ENCODE measurements around the gene DAB1. TPM values are rescaled to one million over a fixed set of nuclear protein-coding genes. Genes with fewer than 3 reads are reported as not detected.

DAB1 gene
- total RNA-seq, 1 donor from 2014 or later, result 19.1 TPM

DNA sequence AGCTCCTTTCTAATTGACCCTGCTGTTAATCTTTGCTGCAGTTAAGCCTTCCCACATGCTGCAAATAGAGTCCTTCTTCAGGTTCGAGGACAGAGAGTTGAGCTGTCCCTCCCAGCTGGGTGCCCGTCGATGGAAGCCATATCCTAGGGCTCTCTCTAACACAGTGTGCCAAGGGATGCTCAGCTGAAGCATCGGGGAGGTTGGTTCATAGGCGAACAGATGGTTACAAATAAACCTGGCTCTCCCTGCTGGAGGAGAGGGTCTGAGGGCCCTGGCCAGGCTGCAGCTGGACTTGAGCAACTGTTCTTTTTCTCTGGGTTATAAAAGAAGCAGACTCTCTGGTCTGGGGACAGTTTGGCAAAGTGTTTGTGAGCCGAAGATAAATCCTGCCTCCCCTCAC is 337.7 kb downstream of the DAB1 start:
- H3K36me3 Mint-ChIP-seq (ENCODE audit: low read depth, unreplicated experiment), result no peaks in the 10 kb centered on the region
- H3K4me3 Mint-ChIP-seq (ENCODE audit: unreplicated experiment), result no peak overlapping the region
- DNase-seq (ENCODE audit: low spot score), result no peak
- no peaks in the 10 kb centered on the region for H3K4me1 Mint-ChIP-seq (ENCODE audit: unreplicated experiment)
- TF ChIP-seq, protein P1, sequence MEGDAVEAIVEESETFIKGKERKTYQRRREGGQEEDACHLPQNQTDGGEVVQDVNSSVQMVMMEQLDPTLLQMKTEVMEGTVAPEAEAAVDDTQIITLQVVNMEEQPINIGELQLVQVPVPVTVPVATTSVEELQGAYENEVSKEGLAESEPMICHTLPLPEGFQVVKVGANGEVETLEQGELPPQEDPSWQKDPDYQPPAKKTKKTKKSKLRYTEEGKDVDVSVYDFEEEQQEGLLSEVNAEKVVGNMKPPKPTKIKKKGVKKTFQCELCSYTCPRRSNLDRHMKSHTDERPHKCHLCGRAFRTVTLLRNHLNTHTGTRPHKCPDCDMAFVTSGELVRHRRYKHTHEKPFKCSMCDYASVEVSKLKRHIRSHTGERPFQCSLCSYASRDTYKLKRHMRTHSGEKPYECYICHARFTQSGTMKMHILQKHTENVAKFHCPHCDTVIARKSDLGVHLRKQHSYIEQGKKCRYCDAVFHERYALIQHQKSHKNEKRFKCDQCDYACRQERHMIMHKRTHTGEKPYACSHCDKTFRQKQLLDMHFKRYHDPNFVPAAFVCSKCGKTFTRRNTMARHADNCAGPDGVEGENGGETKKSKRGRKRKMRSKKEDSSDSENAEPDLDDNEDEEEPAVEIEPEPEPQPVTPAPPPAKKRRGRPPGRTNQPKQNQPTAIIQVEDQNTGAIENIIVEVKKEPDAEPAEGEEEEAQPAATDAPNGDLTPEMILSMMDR (IDR thresholded peaks at IDR 0.05; ENCODE audit: unreplicated experiment), result no peak
- no peak overlapping the region for H3K27ac Mint-ChIP-seq (ENCODE audit: unreplicated experiment)
- H3K9me3 Mint-ChIP-seq (ENCODE audit: unreplicated experiment), result no peaks in the 10 kb centered on the region
- H3K27me3 Mint-ChIP-seq (ENCODE audit: unreplicated experiment), result peaks cover 3% of the 10 kb centered on the region

DNA sequence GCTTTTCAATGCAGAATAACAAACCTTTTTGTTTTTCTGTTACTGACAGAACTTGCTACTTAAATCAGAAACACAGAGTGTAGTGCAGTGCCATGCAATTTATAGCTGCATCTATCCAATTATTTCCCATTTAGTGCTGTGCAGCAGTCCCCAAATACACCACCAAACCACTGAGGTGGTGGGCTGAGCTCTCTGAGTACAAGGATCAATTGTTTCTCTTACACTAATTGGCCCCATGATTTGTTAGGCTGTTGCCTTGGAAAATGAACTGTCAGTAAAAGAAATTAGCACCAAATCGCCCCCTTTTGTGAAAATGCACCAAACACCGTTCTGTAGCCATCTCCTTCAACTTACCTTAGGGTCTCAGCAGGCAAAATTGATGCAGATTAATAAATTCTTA is 339.2 kb downstream of the DAB1 start:
- H3K4me1 Mint-ChIP-seq (ENCODE audit: unreplicated experiment), result peaks cover under 1% of the 10 kb centered on the region

DNA sequence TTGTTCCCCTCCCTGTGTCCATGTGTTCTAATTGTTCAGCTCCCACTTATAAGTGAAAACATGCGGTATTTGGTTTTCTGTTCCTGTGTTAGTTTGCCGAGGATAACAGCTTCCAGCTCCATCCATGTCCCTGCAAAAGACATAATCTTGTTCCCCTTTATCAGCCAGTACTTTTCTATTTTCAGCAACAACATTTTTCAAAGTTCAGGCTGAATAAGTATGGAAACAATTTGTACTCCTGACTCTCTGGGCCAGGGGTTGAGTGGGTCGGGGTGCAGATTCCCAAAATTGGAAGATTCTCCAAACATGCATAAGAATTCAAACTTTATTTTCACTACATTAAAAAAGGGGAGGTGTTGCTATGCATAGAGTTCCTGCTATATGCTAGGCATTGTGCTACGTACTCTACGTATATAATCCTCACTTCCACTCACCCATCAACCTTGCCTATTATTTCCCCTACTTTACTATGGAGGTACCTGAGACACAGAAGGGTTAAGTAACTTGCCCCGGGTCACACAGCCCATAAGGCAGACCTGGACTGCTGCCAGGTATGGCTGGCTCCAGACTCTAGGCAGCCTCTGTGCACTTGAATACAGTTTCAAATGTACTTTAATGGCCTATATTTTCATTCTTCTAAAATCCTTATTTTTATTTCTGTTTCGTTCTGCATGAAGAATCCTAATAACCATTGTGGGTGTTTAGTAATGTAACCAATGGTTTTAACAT is 341.0 kb downstream of the DAB1 start:
- H3K27ac Mint-ChIP-seq (ENCODE audit: unreplicated experiment), result no peak overlapping the region
- peaks cover 9% of the 10 kb centered on the region for H3K4me1 Mint-ChIP-seq (ENCODE audit: unreplicated experiment)
- peaks cover 1% of the 10 kb centered on the region for H3K27me3 Mint-ChIP-seq (ENCODE audit: unreplicated experiment)
- H3K4me3 Mint-ChIP-seq (ENCODE audit: unreplicated experiment), result no peak overlapping the region
- no peaks in the 10 kb centered on the region for H3K36me3 Mint-ChIP-seq (ENCODE audit: low read depth, unreplicated experiment)
- DNase-seq (ENCODE audit: low spot score), result no peak
- TF ChIP-seq, protein P1 (IDR thresholded peaks at IDR 0.05; ENCODE audit: unreplicated experiment), result no peak
- H3K9me3 Mint-ChIP-seq (ENCODE audit: unreplicated experiment), result no peaks in the 10 kb centered on the region

More for the DNA sequence above, 339.2 kb downstream of the DAB1 start:
- TF ChIP-seq, protein P1 (IDR thresholded peaks at IDR 0.05; ENCODE audit: unreplicated experiment), result no peak
- no peaks in the 10 kb centered on the region for H3K9me3 Mint-ChIP-seq (ENCODE audit: unreplicated experiment)
- DNase-seq (ENCODE audit: low spot score), result no peak
- H3K4me3 Mint-ChIP-seq (ENCODE audit: unreplicated experiment), result no peak overlapping the region
- peaks cover 4% of the 10 kb centered on the region for H3K27me3 Mint-ChIP-seq (ENCODE audit: unreplicated experiment)
- no peak overlapping the region for H3K27ac Mint-ChIP-seq (ENCODE audit: unreplicated experiment)
- H3K36me3 Mint-ChIP-seq (ENCODE audit: low read depth, unreplicated experiment), result no peaks in the 10 kb centered on the region

DNA sequence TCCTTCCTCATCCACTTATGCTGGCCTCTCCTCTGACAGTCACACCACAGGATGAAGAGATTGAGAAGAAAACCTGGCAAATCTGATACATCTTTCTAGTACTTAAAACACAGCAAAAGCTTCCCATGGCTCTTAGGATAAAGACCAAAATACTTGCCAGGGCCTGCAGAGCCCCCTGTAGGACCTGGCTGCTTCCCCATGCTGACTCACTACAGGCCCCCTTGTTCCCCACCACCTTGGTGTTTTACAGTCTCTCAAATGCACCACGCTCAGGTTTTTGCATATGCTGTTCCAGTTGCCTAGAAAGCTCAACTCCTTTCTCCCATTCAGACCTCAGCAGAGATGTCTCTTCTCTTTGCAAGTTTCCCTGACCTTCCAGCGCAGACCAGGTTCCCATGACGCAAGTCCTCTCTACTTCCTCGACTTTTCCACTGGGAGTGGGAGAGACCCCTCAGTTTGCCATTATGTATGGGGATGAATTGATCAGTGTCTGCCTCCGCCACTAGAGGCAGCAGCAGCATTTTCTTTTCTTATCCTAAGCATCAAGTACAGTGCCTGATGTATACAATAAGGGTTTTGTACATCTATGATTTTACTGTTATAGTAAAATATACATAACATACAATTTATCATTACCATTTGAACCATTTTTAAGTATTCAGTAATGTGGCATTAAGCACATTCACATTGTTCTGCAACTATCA is 344.3 kb downstream of the DAB1 start:
- Mint-ChIP-seq H3K27me3 (ENCODE audit: unreplicated experiment) (peaks cover 3% of the 10 kb centered on the region), H3K4me1 (ENCODE audit: unreplicated experiment) (peaks cover 20% of the 10 kb centered on the region), H3K4me3 (ENCODE audit: unreplicated experiment) (no peak overlapping the region), H3K27ac (ENCODE audit: unreplicated experiment) (no peak overlapping the region), H3K36me3 (ENCODE audit: low read depth, unreplicated experiment) (no peaks in the 10 kb centered on the region), H3K9me3 (ENCODE audit: unreplicated experiment) (no peaks in the 10 kb centered on the region)
- TF ChIP-seq, protein P1 (IDR thresholded peaks at IDR 0.05; ENCODE audit: unreplicated experiment), result peak; percentile 20
- no peak for DNase-seq (ENCODE audit: low spot score)

Measured in endothelial cell (in vitro differentiated cells).